ENCODE measurements around the gene MARS2. TPM values are rescaled to one million over a fixed set of nuclear protein-coding genes. Genes with fewer than 3 reads are reported as not detected.

The MARS2 gene
- 6.9 TPM for polyA plus RNA-seq (2012; ENCODE audit: low read depth, missing spikeins)

DNA sequence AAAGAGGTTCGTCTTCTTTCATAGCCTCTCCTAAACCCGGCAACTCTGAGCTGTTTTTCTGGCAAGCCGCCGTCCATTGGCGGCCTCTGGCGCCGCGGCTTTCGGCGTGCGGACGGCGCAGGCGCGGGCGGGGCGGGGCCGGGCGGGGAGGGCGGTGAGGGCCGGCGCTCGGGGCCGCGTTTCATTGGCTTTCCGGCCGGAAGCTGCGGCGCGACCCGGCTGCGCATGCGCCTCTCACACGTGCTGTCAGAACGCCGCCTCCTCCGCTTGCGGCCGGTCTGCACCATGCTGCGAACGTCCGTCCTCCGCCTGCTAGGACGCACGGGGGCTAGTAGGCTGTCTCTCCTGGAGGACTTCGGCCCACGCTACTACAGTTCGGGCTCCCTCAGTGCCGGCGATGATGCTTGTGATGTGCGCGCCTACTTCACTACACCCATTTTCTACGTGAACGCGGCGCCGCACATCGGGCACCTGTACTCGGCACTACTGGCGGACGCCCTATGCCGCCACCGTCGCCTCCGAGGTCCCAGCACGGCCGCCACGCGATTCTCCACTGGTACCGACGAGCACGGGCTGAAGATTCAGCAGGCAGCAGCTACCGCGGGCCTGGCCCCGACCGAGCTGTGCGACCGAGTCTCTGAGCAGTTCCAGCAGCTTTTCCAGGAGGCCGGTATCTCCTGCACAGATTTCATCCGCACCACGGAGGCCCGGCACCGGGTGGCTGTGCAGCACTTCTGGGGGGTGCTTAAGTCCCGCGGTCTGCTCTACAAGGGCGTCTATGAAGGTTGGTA lies at the start of gene MARS2:
MARS2 (plus strand) TSS at position 249 of the 791 bp plus-strand sequence; CDS start at position 286, 37 bp downstream.
- DNase-seq (ENCODE audit: insufficient read length, low spot score) = peak; percentile 83
- FAIRE-seq = peak; percentile 97
- peak; percentile 62 for TF ChIP-seq TAF1 (IDR thresholded peaks at IDR 0.05; ENCODE audit: low read depth, low read length)
- TF ChIP-seq POLR2AphosphoS5 (IDR thresholded peaks at IDR 0.05; ENCODE audit: low read depth, low read length) = peak; percentile 93
- peak; percentile 89 for TF ChIP-seq POLR2A (IDR thresholded peaks at IDR 0.05; ENCODE audit: low read depth, low read length)
- no peak for TF ChIP-seq POU2F2 (IDR thresholded peaks at IDR 0.05; ENCODE audit: low read depth, low read length)
- TF ChIP-seq SPI1 (IDR thresholded peaks at IDR 0.05; ENCODE audit: low read depth, low read length) = no peak
- no peak for TF ChIP-seq PAX5 (IDR thresholded peaks at IDR 0.05; ENCODE audit: insufficient read depth, low read length, severe bottlenecking)

DNA sequence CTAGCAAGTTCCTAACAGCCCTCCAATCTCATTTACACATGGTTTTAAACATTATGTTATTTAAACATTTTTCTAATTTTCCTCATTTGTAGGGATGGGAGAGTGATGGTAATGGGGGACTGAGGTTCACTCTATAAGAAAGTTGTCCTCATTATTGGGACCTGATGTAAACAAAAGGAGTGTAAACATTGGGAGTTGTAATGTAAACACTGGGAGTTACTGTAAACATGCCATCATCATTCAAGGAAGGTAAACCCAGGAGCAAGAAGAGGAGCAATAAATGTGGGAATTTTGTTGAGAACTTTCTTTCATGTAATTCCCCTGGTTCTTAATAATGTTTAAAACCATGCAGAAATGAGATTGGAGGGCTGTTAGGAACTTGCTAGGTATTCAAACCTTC lies 47.6 kb upstream of the MARS2 start:
- no peak for DNase-seq (ENCODE audit: insufficient read length, low spot score)
- no peak for TF ChIP-seq TAF1 (IDR thresholded peaks at IDR 0.05; ENCODE audit: low read depth, low read length)
- TF ChIP-seq SPI1 (IDR thresholded peaks at IDR 0.05; ENCODE audit: low read depth, low read length) = no peak
- no peak for TF ChIP-seq POLR2AphosphoS5 (IDR thresholded peaks at IDR 0.05; ENCODE audit: low read depth, low read length)
- no peak for TF ChIP-seq POU2F2 (IDR thresholded peaks at IDR 0.05; ENCODE audit: low read depth, low read length)
- no peak for TF ChIP-seq POLR2A (IDR thresholded peaks at IDR 0.05; ENCODE audit: low read depth, low read length)
- TF ChIP-seq PAX5 (IDR thresholded peaks at IDR 0.05; ENCODE audit: insufficient read depth, low read length, severe bottlenecking) = no peak
- no peak for FAIRE-seq

DNA sequence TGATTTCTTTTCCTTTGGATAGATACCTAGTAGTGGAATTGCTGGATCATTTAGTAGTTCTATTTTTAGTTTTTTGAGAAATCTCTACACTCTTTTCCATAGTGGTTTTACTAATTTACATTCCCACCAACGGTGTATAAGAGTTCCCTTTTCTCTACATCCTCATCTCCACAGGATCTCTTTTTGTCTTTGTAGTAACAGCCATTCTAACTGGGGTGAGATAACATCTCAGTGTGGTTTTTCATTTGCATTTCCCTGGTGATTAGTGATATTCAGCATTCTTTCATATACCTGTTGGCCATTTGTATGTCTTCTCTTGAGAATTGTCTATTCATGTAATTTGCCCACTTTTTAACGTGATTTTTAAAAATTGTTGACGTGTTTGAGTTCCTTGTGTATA lies 43.5 kb upstream of the MARS2 start:
- TF ChIP-seq SPI1 (IDR thresholded peaks at IDR 0.05; ENCODE audit: low read depth, low read length) = no peak
- no peak for TF ChIP-seq POLR2A (IDR thresholded peaks at IDR 0.05; ENCODE audit: low read depth, low read length)
- TF ChIP-seq POLR2AphosphoS5 (IDR thresholded peaks at IDR 0.05; ENCODE audit: low read depth, low read length) = no peak
- no peak for TF ChIP-seq TAF1 (IDR thresholded peaks at IDR 0.05; ENCODE audit: low read depth, low read length)
- TF ChIP-seq POU2F2 (IDR thresholded peaks at IDR 0.05; ENCODE audit: low read depth, low read length) = no peak
- no peak for TF ChIP-seq PAX5 (IDR thresholded peaks at IDR 0.05; ENCODE audit: insufficient read depth, low read length, severe bottlenecking)
- DNase-seq (ENCODE audit: insufficient read length, low spot score) (no peak), FAIRE-seq (no peak)

DNA sequence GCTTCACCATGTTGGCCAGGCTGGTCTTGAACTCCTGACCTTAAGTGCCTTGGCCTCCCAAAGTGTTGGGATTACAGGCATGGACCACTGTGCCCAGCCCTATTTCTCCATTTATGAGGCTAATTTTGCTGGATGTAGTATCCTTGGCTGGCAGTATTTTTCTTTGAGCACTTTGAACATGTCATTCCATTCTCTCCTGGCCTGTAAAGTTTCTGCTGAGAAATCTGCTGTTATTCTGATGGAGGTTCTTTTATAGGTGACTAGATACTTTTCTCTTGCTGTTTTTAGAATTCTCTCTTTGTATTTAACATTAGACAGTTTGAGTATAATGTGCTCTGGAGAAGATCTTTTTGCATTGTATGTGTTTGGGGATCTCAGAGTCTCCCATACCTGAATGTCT lies 38.9 kb upstream of the MARS2 start:
- no peak for FAIRE-seq
- no peak for DNase-seq (ENCODE audit: insufficient read length, low spot score)
- TF ChIP-seq SPI1 (IDR thresholded peaks at IDR 0.05; ENCODE audit: low read depth, low read length) (no peak), POLR2A (IDR thresholded peaks at IDR 0.05; ENCODE audit: low read depth, low read length) (no peak), PAX5 (IDR thresholded peaks at IDR 0.05; ENCODE audit: insufficient read depth, low read length, severe bottlenecking) (no peak), POU2F2 (IDR thresholded peaks at IDR 0.05; ENCODE audit: low read depth, low read length) (no peak), POLR2AphosphoS5 (IDR thresholded peaks at IDR 0.05; ENCODE audit: low read depth, low read length) (no peak), TAF1 (IDR thresholded peaks at IDR 0.05; ENCODE audit: low read depth, low read length) (no peak)

DNA sequence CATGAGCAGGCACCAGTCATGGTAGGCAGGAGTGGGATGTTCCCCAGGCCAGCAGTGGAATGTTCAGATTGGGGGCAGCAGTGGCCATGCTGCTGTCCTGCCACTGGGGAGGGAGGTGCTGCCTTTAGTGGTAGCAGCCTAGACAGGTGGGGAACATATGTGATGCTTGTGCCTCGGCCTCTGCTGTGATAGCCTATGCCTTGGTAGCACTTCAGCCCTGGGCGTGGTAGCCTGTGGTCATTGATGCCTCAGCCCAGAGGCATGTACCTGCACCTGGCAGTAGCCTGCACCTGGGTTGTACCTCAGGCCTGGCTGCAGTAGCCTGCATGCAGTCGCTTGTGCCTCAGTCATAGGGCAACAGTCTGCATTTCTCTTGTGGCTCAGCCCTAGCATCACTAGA lies 36.9 kb upstream of the MARS2 start:
- no peak for DNase-seq (ENCODE audit: insufficient read length, low spot score)
- no peak for FAIRE-seq
- TF ChIP-seq SPI1 (IDR thresholded peaks at IDR 0.05; ENCODE audit: low read depth, low read length) (no peak), PAX5 (IDR thresholded peaks at IDR 0.05; ENCODE audit: insufficient read depth, low read length, severe bottlenecking) (no peak), POLR2A (IDR thresholded peaks at IDR 0.05; ENCODE audit: low read depth, low read length) (no peak), TAF1 (IDR thresholded peaks at IDR 0.05; ENCODE audit: low read depth, low read length) (no peak), POU2F2 (IDR thresholded peaks at IDR 0.05; ENCODE audit: low read depth, low read length) (no peak), POLR2AphosphoS5 (IDR thresholded peaks at IDR 0.05; ENCODE audit: low read depth, low read length) (no peak)

DNA sequence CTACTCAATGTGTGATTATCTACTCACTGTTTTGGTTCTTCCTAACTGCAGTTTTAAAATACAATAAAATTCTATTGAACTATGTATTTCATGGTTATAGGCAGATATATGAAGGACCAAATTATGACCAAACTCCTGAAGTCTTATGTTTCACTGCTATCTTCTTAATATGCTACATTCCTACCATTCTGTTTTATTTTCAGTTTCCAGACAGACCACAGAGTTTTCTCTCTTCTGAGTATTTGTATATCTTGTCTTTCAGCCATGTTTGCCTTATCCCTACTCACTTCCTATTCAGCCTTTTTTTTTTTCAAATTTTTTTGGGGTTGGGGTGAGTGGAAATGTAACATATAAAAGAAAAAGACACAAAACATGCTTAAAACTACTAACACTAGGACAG lies 36.1 kb upstream of the MARS2 start:
- no peak for FAIRE-seq
- no peak for DNase-seq (ENCODE audit: insufficient read length, low spot score)
- TF ChIP-seq TAF1 (IDR thresholded peaks at IDR 0.05; ENCODE audit: low read depth, low read length) (no peak), POU2F2 (IDR thresholded peaks at IDR 0.05; ENCODE audit: low read depth, low read length) (no peak), PAX5 (IDR thresholded peaks at IDR 0.05; ENCODE audit: insufficient read depth, low read length, severe bottlenecking) (no peak), POLR2A (IDR thresholded peaks at IDR 0.05; ENCODE audit: low read depth, low read length) (no peak), POLR2AphosphoS5 (IDR thresholded peaks at IDR 0.05; ENCODE audit: low read depth, low read length) (no peak), SPI1 (IDR thresholded peaks at IDR 0.05; ENCODE audit: low read depth, low read length) (no peak)

DNA sequence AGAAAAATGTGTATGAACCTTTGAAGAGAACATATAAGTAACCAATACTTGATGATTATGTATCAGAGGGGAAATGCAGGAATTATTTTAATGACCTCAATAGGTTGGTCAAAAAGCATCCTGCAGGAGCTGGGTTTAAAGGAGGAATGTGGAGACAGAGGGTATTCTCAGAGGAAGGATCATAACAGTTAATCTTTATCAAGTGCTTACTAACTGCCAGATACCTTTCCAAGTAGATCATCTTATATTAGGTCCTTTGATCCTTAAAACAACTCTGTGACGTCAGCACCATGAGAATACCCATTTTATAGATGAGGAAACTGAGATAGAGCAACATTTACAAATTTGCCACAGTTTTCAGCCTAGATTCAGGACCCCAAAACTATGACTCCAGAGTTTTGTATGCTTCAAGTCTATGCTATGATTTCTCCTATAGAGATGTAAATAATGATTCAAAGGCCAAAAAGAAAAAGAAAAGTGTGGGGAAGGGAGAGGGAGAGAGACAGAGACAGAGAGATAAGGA lies 32.7 kb upstream of the MARS2 start:
- TF ChIP-seq PAX5 (IDR thresholded peaks at IDR 0.05; ENCODE audit: insufficient read depth, low read length, severe bottlenecking) = no peak
- no peak for TF ChIP-seq POLR2A (IDR thresholded peaks at IDR 0.05; ENCODE audit: low read depth, low read length)
- TF ChIP-seq SPI1 (IDR thresholded peaks at IDR 0.05; ENCODE audit: low read depth, low read length) = no peak
- TF ChIP-seq POU2F2 (IDR thresholded peaks at IDR 0.05; ENCODE audit: low read depth, low read length) = no peak
- no peak for TF ChIP-seq POLR2AphosphoS5 (IDR thresholded peaks at IDR 0.05; ENCODE audit: low read depth, low read length)
- TF ChIP-seq TAF1 (IDR thresholded peaks at IDR 0.05; ENCODE audit: low read depth, low read length) = no peak
- no peak for DNase-seq (ENCODE audit: insufficient read length, low spot score)
- FAIRE-seq = no peak

DNA sequence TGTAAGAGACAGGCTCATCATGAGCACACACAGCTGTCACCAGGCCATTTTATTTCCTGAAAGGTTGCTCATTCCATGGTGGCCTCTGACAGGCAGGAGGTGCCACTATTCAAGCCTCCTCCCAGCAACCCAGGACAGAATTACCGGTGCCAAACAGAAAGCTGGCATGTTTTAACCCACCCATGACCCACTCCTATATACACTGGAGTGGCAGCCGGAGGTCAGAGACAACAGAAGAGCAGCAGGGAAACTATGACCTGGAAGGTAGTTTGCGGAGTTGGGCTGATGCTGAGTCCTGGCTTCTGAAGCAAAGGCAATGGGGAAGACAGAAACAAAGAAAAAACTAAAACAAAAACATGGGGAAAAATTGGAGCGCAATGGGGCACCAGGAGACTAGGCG lies 32.1 kb upstream of the MARS2 start:
- no peak for FAIRE-seq
- DNase-seq (ENCODE audit: insufficient read length, low spot score) = no peak
- no peak for TF ChIP-seq SPI1 (IDR thresholded peaks at IDR 0.05; ENCODE audit: low read depth, low read length)
- no peak for TF ChIP-seq TAF1 (IDR thresholded peaks at IDR 0.05; ENCODE audit: low read depth, low read length)
- no peak for TF ChIP-seq POLR2AphosphoS5 (IDR thresholded peaks at IDR 0.05; ENCODE audit: low read depth, low read length)
- TF ChIP-seq POU2F2 (IDR thresholded peaks at IDR 0.05; ENCODE audit: low read depth, low read length) = no peak
- TF ChIP-seq POLR2A (IDR thresholded peaks at IDR 0.05; ENCODE audit: low read depth, low read length) = no peak
- TF ChIP-seq PAX5 (IDR thresholded peaks at IDR 0.05; ENCODE audit: insufficient read depth, low read length, severe bottlenecking) = no peak

DNA sequence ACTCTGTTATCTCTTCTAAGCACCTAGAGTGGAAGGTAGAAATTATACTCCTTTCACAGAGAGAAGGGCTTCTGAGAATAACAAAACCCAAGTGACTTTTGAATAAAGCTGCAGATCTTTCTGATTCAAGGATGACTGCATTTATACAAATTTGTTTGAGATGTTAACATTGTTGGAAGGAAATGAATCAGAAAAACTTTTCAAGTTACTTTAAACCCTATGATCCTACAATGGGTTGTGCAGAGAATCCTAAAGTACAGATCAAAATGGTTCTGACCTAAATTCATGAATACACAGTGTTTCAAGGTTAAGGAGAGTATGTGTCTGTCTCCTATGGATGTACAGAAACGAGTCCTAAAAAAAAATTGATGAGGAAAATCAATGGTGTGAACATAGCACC lies 31.6 kb upstream of the MARS2 start:
- no peak for DNase-seq (ENCODE audit: insufficient read length, low spot score)

More for the DNA sequence above, 31.6 kb upstream of the MARS2 start:
- no peak for FAIRE-seq
- TF ChIP-seq PAX5 (IDR thresholded peaks at IDR 0.05; ENCODE audit: insufficient read depth, low read length, severe bottlenecking) = no peak

Measured in GM12891 (cell line).